ENCODE data around the gene CTNNBL1.

DNA sequence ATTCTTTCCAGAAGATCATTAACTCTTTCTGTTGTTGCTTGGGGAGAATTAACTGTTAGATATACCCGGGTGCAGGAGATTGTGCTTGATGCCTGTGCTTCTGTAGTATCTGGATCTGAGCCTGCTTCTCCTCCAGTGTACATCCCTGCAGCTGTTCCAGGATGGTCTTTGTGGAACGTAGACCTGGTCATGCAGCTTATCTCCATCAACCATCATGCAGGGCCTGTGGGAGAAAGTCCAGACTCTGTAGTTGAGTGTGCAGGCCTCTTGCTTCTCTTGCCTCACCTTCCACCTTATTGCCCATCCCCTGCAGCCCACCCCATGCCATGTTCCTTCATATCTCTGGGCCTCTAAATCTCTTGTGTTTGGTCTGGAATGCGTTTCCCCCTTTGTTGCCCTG is 133.8 kb downstream of the CTNNBL1 start:
- no peak for TF ChIP-seq REST (IDR thresholded peaks at IDR 0.05; ENCODE audit: unreplicated experiment)
- no peak for TF ChIP-seq CTCF (conservative IDR thresholded peaks at IDR 0.05; ENCODE audit: low read depth in 2 of 2)
- no peak for TF ChIP-seq EZH2 (IDR thresholded peaks at IDR 0.05; ENCODE audit: low read depth, unreplicated experiment)
- TF ChIP-seq JUNB (IDR thresholded peaks at IDR 0.05; ENCODE audit: unreplicated experiment): no peak
- TF ChIP-seq POLR2AphosphoS5 (IDR thresholded peaks at IDR 0.05; ENCODE audit: low read depth): no peak
- no peak for TF ChIP-seq EZH2phosphoT487 (IDR thresholded peaks at IDR 0.05; ENCODE audit: unreplicated experiment)
- no peak for TF ChIP-seq CREB1 (CRISPR knock-in tag; IDR thresholded peaks at IDR 0.05; ENCODE audit: low read depth)
- no peak for TF ChIP-seq ZNF331 (CRISPR knock-in tag; IDR thresholded peaks at IDR 0.05; ENCODE audit: low read depth)

Data from GM23338 (cell line).